A673 (cell line): ENCODE measurements around the gene EMID1.

Experiments
- EZH2 ChIP-seq: fragments of 200-600 bp; sonication (generic); IDR thresholded peaks from 2 replicates; pipeline ENCODE4 v1.6.1; 2017; ENCODE audit warnings: borderline replicate concordance, low read depth, mild to moderate bottlenecking, mixed read lengths, antibody characterized with exemption, low read length; ENCODE audit not compliant: poor library complexity, severe bottlenecking
- TF ChIP-seq, protein P1 (sequence below): fragments of 300-800, 200-600 bp; sonication (generic); conservative IDR thresholded peaks from 2 replicates; pipeline ENCODE4 v1.5.1; 2017; ENCODE audit warnings: low read depth, mild to moderate bottlenecking, antibody characterized with exemption, low read length, moderate library complexity, mixed read lengths

- TF ChIP-seq EZH2, result no peak
- TF ChIP-seq, protein P1, sequence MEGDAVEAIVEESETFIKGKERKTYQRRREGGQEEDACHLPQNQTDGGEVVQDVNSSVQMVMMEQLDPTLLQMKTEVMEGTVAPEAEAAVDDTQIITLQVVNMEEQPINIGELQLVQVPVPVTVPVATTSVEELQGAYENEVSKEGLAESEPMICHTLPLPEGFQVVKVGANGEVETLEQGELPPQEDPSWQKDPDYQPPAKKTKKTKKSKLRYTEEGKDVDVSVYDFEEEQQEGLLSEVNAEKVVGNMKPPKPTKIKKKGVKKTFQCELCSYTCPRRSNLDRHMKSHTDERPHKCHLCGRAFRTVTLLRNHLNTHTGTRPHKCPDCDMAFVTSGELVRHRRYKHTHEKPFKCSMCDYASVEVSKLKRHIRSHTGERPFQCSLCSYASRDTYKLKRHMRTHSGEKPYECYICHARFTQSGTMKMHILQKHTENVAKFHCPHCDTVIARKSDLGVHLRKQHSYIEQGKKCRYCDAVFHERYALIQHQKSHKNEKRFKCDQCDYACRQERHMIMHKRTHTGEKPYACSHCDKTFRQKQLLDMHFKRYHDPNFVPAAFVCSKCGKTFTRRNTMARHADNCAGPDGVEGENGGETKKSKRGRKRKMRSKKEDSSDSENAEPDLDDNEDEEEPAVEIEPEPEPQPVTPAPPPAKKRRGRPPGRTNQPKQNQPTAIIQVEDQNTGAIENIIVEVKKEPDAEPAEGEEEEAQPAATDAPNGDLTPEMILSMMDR, result no peak
These were observed 1.1 kb upstream of the EMID1 start for GRCh38 chr22:29204455-29205183.
